HUES6 (cell line): ENCODE results near the gene RPN2.
"Not testable (repeated sequence)": the region's sequence is repeated elsewhere in the genome, so short reads cannot be mapped to it uniquely, and the experiment has no call there.

Source experiments
- H3K27ac ChIP-seq: 2 replicates; pipeline ENCODE4 v1.7.0; 2013; ENCODE audit warnings: low read depth, mild to moderate bottlenecking, low read length, inconsistent platforms
- H3K27me3 ChIP-seq: 2 replicates; pipeline ENCODE4 v1.6.1; 2013; ENCODE audit warnings: low read length; ENCODE audit not compliant: control insufficient read depth, insufficient read depth
- H3K36me3 ChIP-seq: 2 replicates; pipeline ENCODE4 v1.6.1; 2013; ENCODE audit warnings: low read length; ENCODE audit not compliant: control insufficient read depth, insufficient read depth
- H3K4me1 ChIP-seq: 2 replicates; pipeline ENCODE4 v1.6.1; 2013; ENCODE audit warnings: low read length; ENCODE audit not compliant: control insufficient read depth, insufficient read depth
- H3K4me3 ChIP-seq: 2 replicates; pipeline ENCODE4 v1.5.1; 2013; ENCODE audit warnings: low read depth, low read length
- H3K9ac ChIP-seq: one replicate; pipeline ENCODE4 v1.6.1; 2013; ENCODE audit warnings: mild to moderate bottlenecking, low read length
- H3K9me3 ChIP-seq: 2 replicates; pipeline ENCODE4 v1.6.1; 2013; ENCODE audit warnings: low read depth, low read length; ENCODE audit not compliant: control insufficient read depth, insufficient read depth

The RPN2 gene

DNA sequence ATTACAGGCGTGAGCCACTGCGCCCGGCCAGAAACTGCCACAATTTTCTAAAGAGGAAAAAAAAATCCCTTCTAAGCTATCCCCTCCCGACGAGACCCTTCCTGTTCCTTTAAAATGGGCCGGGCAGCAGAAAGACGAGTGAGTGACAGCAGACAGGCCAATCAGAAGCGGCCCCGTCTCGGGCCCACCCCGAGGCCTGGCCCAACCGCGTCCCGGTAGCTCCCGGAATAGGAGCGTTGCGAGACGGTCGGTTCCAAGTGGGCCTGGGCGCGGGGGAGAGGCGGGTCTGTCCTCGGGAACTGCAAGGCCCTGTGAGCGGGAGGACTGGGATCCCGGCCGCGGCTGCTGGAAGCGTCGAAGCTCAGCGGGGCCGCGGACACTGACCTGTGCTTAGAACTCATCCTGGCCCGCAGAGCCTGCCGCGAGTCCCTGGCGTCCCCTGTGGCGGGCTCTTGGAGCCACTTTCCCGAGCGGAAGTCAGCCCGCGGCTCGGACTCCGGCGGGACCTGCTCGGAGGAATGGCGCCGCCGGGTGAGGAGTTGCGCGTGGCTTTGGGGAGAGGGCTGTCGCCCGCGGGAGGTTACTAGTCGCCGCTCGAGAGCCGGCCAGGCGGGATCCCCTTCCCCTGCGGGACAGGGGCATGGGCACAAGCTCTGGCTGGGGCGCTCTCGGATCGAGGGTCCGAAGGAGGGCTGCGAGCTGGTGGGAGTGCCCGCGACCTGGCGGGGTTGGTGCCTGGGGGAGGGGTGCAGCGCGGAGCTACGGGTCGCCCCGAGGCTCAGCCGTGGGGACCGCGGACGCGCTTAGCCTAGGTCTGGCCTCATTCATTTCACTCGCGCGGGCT, at the start of gene RPN2, which contains the start of gene MROH8:
TSS of gene RPN2 (plus strand) at position 492 of the 844 bp plus-strand sequence. CDS start at position 519, 27 bp downstream.
TSS of gene MROH8 (minus strand) at position 710 of the 844 bp plus-strand sequence.
- Histone ChIP-seq H3K9me3 (no peaks in the 10 kb centered on the region), H3K4me1 (peaks cover 3% of the 10 kb centered on the region; the same call in 1 of the 2 replicates), H3K36me3 (peaks cover 14% of the 10 kb centered on the region), H3K27ac (peak within 1 kb of the TSS; percentile 100), H3K9ac (peak within 1 kb of the TSS; percentile 100), H3K4me3 (peak within 1 kb of the TSS; percentile 71), H3K27me3 (no peaks in the 10 kb centered on the region)

DNA sequence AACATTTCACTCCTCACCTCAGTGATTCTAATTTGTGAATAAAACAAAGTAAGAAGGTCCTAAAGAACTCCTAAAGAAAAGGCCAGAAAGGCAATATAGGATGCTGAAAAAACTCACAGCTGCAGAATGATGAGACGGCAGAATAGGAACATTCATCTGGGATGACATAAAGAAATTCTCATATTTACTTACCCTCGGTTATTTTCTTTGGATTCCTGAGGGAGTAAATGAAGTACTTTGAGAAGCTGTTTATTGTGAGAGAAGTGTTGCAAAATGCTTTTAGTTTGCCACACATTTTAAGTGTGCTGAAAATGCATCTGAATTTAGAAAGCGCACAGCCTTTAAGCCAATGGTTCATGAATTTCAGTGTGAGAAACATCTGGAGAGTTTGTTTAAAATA, 47.6 kb upstream of the RPN2 start:
- Histone ChIP-seq H3K4me3 (no peak overlapping the region), H3K4me1 (no peaks in the 10 kb centered on the region), H3K27ac (no peak overlapping the region), H3K9me3 (no peaks in the 10 kb centered on the region), H3K36me3 (no peaks in the 10 kb centered on the region), H3K27me3 (no peaks in the 10 kb centered on the region), H3K9ac (no peak overlapping the region)

DNA sequence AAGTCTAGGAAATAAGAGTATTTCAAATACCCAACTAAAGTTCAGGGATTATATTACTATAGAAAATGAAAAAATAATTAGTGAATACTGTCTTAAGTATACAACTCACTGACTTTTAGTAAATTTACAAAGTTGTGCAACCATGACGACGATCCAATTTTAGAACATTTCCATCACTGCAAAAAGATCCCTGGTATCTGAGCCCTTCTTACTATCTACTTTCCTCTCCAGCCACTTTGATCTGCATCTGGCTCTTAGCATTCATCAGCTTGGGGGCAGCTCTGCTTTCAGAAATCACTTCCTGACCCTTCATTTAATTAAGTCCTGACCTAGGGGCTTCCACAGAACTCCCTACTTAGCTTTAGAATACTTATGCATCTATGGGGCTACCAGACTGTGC, 45.2 kb upstream of the RPN2 start:
- Histone ChIP-seq H3K4me1 (no peaks in the 10 kb centered on the region), H3K27ac (no peak overlapping the region), H3K9me3 (no peaks in the 10 kb centered on the region), H3K27me3 (no peaks in the 10 kb centered on the region), H3K9ac (no peak overlapping the region), H3K36me3 (no peaks in the 10 kb centered on the region), H3K4me3 (no peak overlapping the region)

DNA sequence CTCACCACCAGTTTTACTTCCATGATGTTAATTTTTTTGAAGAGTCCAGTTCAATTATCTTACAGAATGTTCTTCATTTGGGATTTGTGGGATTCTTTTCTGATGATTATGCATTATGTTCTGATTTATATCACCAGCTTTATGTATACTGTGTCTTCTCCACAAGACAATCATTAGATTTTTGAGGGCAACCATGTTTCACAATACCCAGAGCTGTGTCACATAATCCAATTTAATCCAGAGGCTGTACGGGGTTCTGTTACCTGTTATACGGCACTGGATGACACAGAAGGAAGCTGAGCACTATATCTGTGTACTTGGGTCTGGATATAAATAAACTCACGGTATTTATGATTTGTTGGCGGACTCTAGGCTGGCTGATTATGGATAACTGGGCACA, 41.6 kb upstream of the RPN2 start:
- H3K9me3 ChIP-seq, result no peaks in the 10 kb centered on the region
- H3K9ac ChIP-seq, result no peak overlapping the region
- H3K27me3 ChIP-seq, result no peaks in the 10 kb centered on the region
- H3K36me3 ChIP-seq, result no peaks in the 10 kb centered on the region
- no peaks in the 10 kb centered on the region for H3K4me1 ChIP-seq
- no peak overlapping the region for H3K27ac ChIP-seq
- no peak overlapping the region for H3K4me3 ChIP-seq

DNA sequence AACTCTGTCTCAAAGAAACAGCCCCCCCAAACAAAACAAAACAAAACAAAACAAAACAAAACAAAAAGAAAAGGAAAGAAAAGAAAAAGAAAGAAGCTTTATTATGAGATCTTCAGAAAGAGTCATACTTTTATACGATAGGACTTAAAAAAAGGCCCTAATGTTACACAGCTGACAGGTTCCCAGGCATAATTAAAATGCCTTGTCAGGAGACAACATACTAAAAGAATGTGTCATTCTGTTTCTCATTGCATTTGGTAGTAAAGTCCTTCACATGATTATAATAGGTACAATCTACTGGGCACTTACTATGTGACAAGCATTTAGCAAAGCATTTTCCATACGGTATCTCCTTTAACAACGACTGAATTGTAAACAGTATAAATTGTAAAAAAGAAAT, 36.4 kb upstream of the RPN2 start:
- no peaks in the 10 kb centered on the region for H3K4me1 ChIP-seq
- no peaks in the 10 kb centered on the region for H3K36me3 ChIP-seq
- H3K27me3 ChIP-seq, result no peaks in the 10 kb centered on the region
- H3K9me3 ChIP-seq, result no peaks in the 10 kb centered on the region
- no peak overlapping the region for H3K9ac ChIP-seq
- no peak overlapping the region for H3K4me3 ChIP-seq
- no peak overlapping the region for H3K27ac ChIP-seq

DNA sequence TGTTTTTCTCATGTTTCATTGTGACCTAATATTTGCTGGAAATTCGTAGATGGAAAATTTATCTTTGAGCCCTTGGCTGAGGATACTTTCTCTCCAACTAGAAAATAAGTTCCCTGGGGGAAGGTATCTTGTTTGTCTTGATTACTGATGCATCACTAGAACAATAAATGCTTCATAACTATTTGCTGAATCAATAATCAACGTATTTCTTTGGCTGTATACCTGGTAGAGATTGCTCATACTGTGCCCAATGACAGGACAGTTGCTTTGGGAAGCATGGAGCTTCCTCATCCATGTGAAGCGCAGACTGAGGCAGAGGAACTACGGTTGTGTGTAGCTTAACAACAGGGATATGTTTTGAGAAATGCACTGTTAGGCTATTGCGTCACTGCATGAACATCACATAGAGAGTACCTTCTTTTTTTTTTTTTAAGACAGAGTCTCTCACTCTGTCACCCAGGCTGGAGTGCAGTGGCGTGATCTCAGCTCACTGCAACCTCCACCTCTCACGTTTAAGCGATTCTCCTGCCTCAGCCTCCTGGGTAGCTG, 34.2 kb upstream of the RPN2 start:
- H3K9me3 ChIP-seq, result no peaks in the 10 kb centered on the region
- H3K27ac ChIP-seq, result no peak overlapping the region
- H3K4me3 ChIP-seq, result no peak overlapping the region
- no peak overlapping the region for H3K9ac ChIP-seq
- H3K27me3 ChIP-seq, result no peaks in the 10 kb centered on the region
- no peaks in the 10 kb centered on the region for H3K4me1 ChIP-seq
- no peaks in the 10 kb centered on the region for H3K36me3 ChIP-seq

DNA sequence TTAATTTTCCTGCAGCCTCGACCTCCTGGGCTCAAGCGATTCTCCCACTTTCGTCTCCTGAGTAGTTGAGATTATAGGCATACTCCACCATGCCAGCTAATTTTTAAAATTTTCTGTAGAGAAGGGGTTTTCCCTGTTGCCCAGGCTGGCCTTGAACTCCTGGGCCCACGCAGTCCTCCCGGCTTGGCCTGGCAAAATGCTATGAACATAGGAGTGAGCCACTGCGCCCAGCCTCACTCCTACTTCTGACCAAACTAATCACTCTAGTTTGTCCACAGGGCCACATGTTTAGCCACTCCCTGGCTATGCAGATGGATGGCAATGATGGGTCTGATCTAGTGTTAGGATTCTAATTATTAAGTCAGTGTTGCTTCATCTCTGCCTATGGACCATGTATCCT, 31.9 kb upstream of the RPN2 start:
- Histone ChIP-seq H3K9ac (no peak overlapping the region), H3K27me3 (no peaks in the 10 kb centered on the region), H3K9me3 (peaks cover 5% of the 10 kb centered on the region), H3K4me3 (no peak overlapping the region), H3K36me3 (no peaks in the 10 kb centered on the region), H3K4me1 (no peaks in the 10 kb centered on the region), H3K27ac (no peak overlapping the region)

DNA sequence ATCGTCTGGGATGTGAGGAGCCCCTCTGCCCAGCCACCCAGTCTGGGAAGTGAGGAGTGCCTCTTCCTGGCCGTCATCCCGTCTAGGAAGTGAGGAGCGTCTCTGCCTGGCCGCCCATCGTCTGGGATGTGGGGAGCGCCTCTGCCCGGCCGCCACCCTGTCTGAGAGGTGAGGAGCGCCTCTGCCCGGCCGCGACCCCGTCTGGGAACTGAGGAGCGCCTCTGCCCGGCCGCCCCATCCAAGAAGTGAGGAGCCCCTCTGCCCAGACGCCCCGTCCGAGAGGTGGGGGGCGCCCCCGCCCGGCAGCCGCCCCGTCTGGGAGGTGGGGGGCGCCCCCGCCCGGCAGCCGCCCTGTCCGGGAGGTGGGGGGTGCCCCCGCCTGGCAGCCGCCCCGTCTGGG, 28.3 kb upstream of the RPN2 start:
- H3K4me3 ChIP-seq, H3K9me3 ChIP-seq, H3K27ac ChIP-seq, H3K4me1 ChIP-seq, H3K27me3 ChIP-seq, H3K36me3 ChIP-seq, H3K9ac ChIP-seq: not testable (repeated sequence)

DNA sequence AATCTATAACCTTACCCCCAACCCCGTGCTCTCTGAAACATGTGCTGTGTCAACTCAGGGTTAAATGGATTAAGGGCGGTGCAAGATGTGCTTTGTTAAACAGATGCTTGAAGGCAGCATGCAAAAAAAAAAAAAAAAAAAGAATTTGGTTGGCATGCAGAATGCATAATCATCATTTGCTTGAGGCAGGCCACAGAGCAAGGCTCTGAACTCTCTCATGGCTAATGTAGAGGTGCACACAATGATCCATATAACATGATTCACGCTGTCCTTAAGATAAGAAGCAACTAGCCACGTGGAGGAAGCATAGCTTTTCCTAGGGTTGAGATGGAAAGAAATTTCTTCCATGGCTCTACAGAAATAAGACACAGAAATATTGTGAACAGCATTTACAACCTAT, 27.6 kb upstream of the RPN2 start:
- H3K9me3 ChIP-seq, result peaks cover 5% of the 10 kb centered on the region
- no peaks in the 10 kb centered on the region for H3K27me3 ChIP-seq
- no peak overlapping the region for H3K4me3 ChIP-seq
- no peaks in the 10 kb centered on the region for H3K36me3 ChIP-seq
- H3K9ac ChIP-seq, result no peak overlapping the region
- H3K27ac ChIP-seq, result no peak overlapping the region
- no peaks in the 10 kb centered on the region for H3K4me1 ChIP-seq

DNA sequence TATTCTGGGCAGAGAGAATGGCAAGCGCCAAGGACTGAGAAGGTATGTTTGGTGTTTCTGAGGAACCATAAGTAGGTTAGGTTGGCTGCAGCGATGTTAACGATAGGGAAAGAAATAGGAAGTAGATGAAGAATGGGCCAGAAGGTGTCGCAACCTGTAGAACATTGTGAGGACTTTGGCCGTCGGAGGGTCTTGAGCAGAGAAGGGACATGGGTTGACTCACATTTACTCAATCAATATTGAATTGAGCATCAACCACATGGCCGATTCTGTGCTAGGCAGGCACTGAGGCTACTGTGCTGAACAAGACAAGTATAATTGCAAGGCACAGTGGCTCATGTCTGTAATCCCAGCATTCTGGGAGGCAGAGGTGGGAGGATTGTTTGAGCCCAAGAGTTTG, 26.8 kb upstream of the RPN2 start:
- no peaks in the 10 kb centered on the region for H3K36me3 ChIP-seq
- H3K27me3 ChIP-seq, result no peaks in the 10 kb centered on the region
- H3K27ac ChIP-seq, result no peak overlapping the region
- no peak overlapping the region for H3K4me3 ChIP-seq
- no peaks in the 10 kb centered on the region for H3K4me1 ChIP-seq
- H3K9me3 ChIP-seq, result peaks cover 5% of the 10 kb centered on the region
- H3K9ac ChIP-seq, result no peak overlapping the region

DNA sequence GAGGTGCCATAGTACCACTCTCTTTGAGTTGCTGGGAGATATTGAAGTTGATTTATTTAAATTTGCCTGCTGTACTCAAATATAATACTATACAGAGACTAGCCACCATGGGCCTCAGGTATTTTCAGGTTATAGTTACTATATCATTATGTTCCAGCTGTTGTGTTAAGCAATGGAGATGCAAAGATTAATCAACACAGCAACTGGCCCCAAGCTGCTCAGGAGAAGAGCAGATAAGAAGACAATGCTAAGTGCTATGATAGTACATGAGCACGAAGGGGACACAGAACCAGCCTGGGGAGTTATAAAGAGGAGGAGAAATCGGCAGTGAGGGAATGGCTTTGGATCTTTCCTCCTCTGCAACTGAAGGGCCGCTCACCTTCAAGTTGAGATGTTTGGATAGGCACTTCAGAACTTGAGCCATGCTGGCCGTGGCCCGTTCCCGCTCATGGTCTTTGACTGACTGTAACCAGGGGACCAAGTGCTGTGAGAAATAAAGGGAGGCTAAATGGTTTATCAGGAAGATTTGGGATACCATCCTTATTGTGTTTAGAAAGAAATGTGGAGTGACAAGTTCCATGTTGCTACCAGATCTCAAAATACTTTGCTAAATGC, 24.3 kb upstream of the RPN2 start:
- Histone ChIP-seq H3K36me3 (no peaks in the 10 kb centered on the region), H3K27me3 (no peaks in the 10 kb centered on the region), H3K9me3 (peaks cover 5% of the 10 kb centered on the region), H3K27ac (no peak overlapping the region), H3K9ac (no peak overlapping the region), H3K4me1 (no peaks in the 10 kb centered on the region), H3K4me3 (no peak overlapping the region)
